ENCODE measurements around the gene PTK7. TPM values are rescaled to one million over a fixed set of nuclear protein-coding genes. Genes with fewer than 3 reads are reported as not detected.
A peak's percentile ranks its signal among the peaks of the same experiment; 100 is the strongest.

The PTK7 gene
- total and polyA plus RNA-seq, 8 donors, result 4.0 to 64.9 (median 27.4) TPM

- Histone ChIP-seq H3K36me3 (peaks cover 33 to 45% (median 44%) of the 10 kb centered on the region in 4 donors), H3K4me1 (peaks cover 32 to 57% (median 50%) of the 10 kb centered on the region in 4 donors), H3K9me3 (no peaks in the 10 kb centered on the region), H3K27ac (peak overlapping the region; percentile 91 to 100 (median 99)), H3K4me3 (peak overlapping the region; percentile 93 to 95 (median 94)), H3K27me3 (no peaks in the 10 kb centered on the region)
- peak; percentile 33 for TF ChIP-seq EP300 (IDR thresholded peaks at IDR 0.05)
- no peak for TF ChIP-seq POLR2A (IDR thresholded peaks at IDR 0.05)
- peak; percentile 59 to 88 (median 75) for TF ChIP-seq POLR2AphosphoS5 (IDR thresholded peaks at IDR 0.05)
- peak in 2 of 7 experiments; percentile 39 to 46 for TF ChIP-seq CTCF (IDR thresholded peaks at IDR 0.05)
- DNase-seq, result peak; percentile 97 to 99
- 0 to 3% (median 1%) methylated on average over 11 to 32 of the region's 32 CpGs for WGBS, 5 donors
- intact Hi-C loops (cut with DNase I; ENCODE audit: low total_unique reads), result no loop called here
Observed at GRCh38 chr6:43174263-43175112, 98.4 kb downstream of the PTK7 start.

- Histone ChIP-seq H3K4me1 (peaks cover 27 to 47% (median 44%) of the 10 kb centered on the region in 4 donors), H3K27me3 (no peaks in the 10 kb centered on the region), H3K36me3 (peaks cover 41 to 57% (median 54%) of the 10 kb centered on the region in 4 donors), H3K4me3 (no peak overlapping the region), H3K27ac (peak overlapping the region in 4 of 5 donors; percentile 91 to 100 (median 99)), H3K9me3 (no peaks in the 10 kb centered on the region)
- 85 to 96% (median 87%) methylated on average over 7 to 11 of the region's 11 CpGs for WGBS, 5 donors
- no peak for TF ChIP-seq POLR2AphosphoS5 (IDR thresholded peaks at IDR 0.05)
- no peak for TF ChIP-seq CTCF (IDR thresholded peaks at IDR 0.05)
- TF ChIP-seq EP300 (IDR thresholded peaks at IDR 0.05), result no peak
- no peak for TF ChIP-seq POLR2A (IDR thresholded peaks at IDR 0.05)
- intact Hi-C loops (cut with DNase I; ENCODE audit: low total_unique reads), result no loop called here
- DNase-seq, result no peak
Observed at GRCh38 chr6:43175676-43176422, 99.7 kb downstream of the PTK7 start.

GRCh38 chr6:43176423-43176786 lies 100.3 kb downstream of the PTK7 start:
- DNase-seq, result no peak
- H3K9me3 ChIP-seq, result no peaks in the 10 kb centered on the region
- no peaks in the 10 kb centered on the region for H3K27me3 ChIP-seq
- no peak overlapping the region for H3K4me3 ChIP-seq
- peaks cover 31 to 52% (median 48%) of the 10 kb centered on the region in 4 donors for H3K4me1 ChIP-seq
- H3K36me3 ChIP-seq, result peaks cover 41 to 57% (median 54%) of the 10 kb centered on the region in 4 donors
- peak overlapping the region in 4 of 5 donors; percentile 91 to 100 (median 99) for H3K27ac ChIP-seq
- intact Hi-C loops (cut with DNase I; ENCODE audit: low total_unique reads), result no loop called here
- TF ChIP-seq POLR2A (IDR thresholded peaks at IDR 0.05), result no peak
- no peak for TF ChIP-seq POLR2AphosphoS5 (IDR thresholded peaks at IDR 0.05)
- no peak for TF ChIP-seq EP300 (IDR thresholded peaks at IDR 0.05)
- no peak for TF ChIP-seq CTCF (IDR thresholded peaks at IDR 0.05)
- 85 to 98% (median 92%) methylated on average over 6 of the region's 6 CpGs for WGBS, 5 donors

GRCh38 chr6:43178150-43178549 lies 102.0 kb downstream of the PTK7 start:
- Histone ChIP-seq H3K9me3 (no peaks in the 10 kb centered on the region), H3K27me3 (no peaks in the 10 kb centered on the region), H3K36me3 (peaks cover 41 to 57% (median 54%) of the 10 kb centered on the region in 4 donors), H3K4me3 (no peak overlapping the region), H3K27ac (no peak overlapping the region), H3K4me1 (peaks cover 35 to 57% (median 47%) of the 10 kb centered on the region in 4 donors)
- DNase-seq, result no peak
- intact Hi-C loops (cut with DNase I; ENCODE audit: low total_unique reads), result no loop called here
- no peak for TF ChIP-seq POLR2A (IDR thresholded peaks at IDR 0.05)
- TF ChIP-seq EP300 (IDR thresholded peaks at IDR 0.05), result no peak
- TF ChIP-seq POLR2AphosphoS5 (IDR thresholded peaks at IDR 0.05), result no peak
- no peak for TF ChIP-seq CTCF (IDR thresholded peaks at IDR 0.05)
- 77 to 91% (median 89%) methylated on average over 9 to 12 of the region's 12 CpGs for WGBS, 5 donors
